ENCODE measurements around the gene NCKIPSD. TPM values are rescaled to one million over a fixed set of nuclear protein-coding genes. Genes with fewer than 3 reads are reported as not detected.

NCKIPSD gene
- total RNA-seq, 1 experiment from 2014 or later: 36.9 TPM

DNA sequence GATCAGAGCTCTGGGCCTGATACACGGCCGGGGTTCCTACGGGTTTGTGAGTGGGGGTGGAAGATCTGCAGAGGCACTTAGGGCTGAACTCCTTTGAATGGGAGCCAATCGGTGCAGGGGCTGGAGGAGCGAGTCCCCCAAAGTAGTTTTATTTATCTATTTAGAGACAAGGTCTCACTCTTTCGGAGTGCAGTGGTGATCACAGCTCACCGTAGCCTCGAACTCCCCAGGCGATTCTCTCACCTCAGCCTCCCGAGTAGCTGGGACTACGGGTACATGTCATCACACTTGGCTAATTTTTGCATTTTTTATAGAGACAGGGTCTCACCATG lies 21.4 kb downstream of the NCKIPSD start:
- peak overlapping the region; percentile 55 to 56; a peak in 1 of 4 replicates for H3K4me3 ChIP-seq (replicated peaks in 1 of 2; ENCODE audit: low read depth in 1 of 2, low read length in 2 of 2)
- H3K4me1 ChIP-seq (ENCODE audit: control insufficient read depth in 1 of 2, insufficient read depth in 2 of 2, low read length in 2 of 2): peaks cover 8 to 20% of the 10 kb centered on the region in 2 experiments
- intact Hi-C loops (cut with micrococcal nuclease): loop anchor here (10.0 kb wide), 1 partner anchor 109 kb away; the partner anchor contains the start of gene PFKFB4
- H3K4me2 ChIP-seq (ENCODE audit: low read length): peak overlapping the region; percentile 76
- peaks cover 0 to under 1% of the 10 kb centered on the region in 2 experiments; a peak in 1 of 4 replicates for H3K9me3 ChIP-seq (ENCODE audit: control insufficient read depth in 1 of 2, insufficient read depth in 1 of 2, low read depth in 1 of 2, low read length in 2 of 2)
- H2AFZ ChIP-seq (ENCODE audit: low read depth, low read length, poor library complexity, severe bottlenecking): no peak overlapping the region
- H3K27ac ChIP-seq (ENCODE audit: low read depth, low read length): peak overlapping the region; percentile 77
- H3K36me3 ChIP-seq (ENCODE audit: control insufficient read depth in 1 of 2, insufficient read depth in 2 of 2, low read length in 2 of 2): no peaks in the 10 kb centered on the region
- ChIA-PET CTCF (interaction anchor here (1.0 to 2.2 kb wide), 4 partner anchors 12 to 264 kb away, joined by 4 to 8 read pairs (median 4); partner anchors contain the start of genes NCKIPSD and PFKFB4), POLR2A (interaction anchor here (0.9 to 2.6 kb wide), 6 partner anchors 10 to 357 kb away, joined by 3 to 15 read pairs (median 4); partner anchors contain the start of genes NCKIPSD and SLC26A6), RAD21 (ENCODE audit: low non-redundant PET in 1 of 2, low total read pairs in 2 of 2, uncharacterized antibody in 2 of 2, unreplicated experiment in 2 of 2) (interaction anchor here in 1 of 2 experiments (0.7 kb wide), 1 partner anchor 228 kb away, joined by 3 read pairs; no protein-coding TSS in a partner anchor)
- H3K27me3 ChIP-seq (ENCODE audit: insufficient read depth, low read length): no peaks in the 10 kb centered on the region
- peak overlapping the region; percentile 75; the same call in 1 of the 2 replicates for H3K9ac ChIP-seq (ENCODE audit: low read length)
- BruUV-seq (replicated peaks): no TSS peak
- TF ChIP-seq SIN3A (IDR thresholded peaks at IDR 0.05; ENCODE audit: low read depth): no peak
- no peak for TF ChIP-seq TCF7L2 (IDR thresholded peaks at IDR 0.05; ENCODE audit: borderline replicate concordance, extremely low read depth, insufficient read depth, insufficient read length)
- no peak for TF ChIP-seq RAD21 (IDR thresholded peaks at IDR 0.05; ENCODE audit: low read depth)
- TF ChIP-seq ZNF274 (IDR thresholded peaks at IDR 0.05; ENCODE audit: low read depth, low read length): no peak
- TF ChIP-seq POLR2AphosphoS5 (IDR thresholded peaks at IDR 0.05; ENCODE audit: low read depth, low read length): no peak
- no peak for TF ChIP-seq SRF (IDR thresholded peaks at IDR 0.05; ENCODE audit: low read depth)
- TF ChIP-seq, protein P1, sequence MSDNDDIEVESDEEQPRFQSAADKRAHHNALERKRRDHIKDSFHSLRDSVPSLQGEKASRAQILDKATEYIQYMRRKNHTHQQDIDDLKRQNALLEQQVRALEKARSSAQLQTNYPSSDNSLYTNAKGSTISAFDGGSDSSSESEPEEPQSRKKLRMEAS (IDR thresholded peaks at IDR 0.05): no peak
- TF ChIP-seq CBX3 (IDR thresholded peaks at IDR 0.05; ENCODE audit: low read depth): no peak
- no peak for TF ChIP-seq SP1 (IDR thresholded peaks at IDR 0.05; ENCODE audit: low read depth)
- no peak for TF ChIP-seq FOSL1 (IDR thresholded peaks at IDR 0.05; ENCODE audit: low read depth)
- TF ChIP-seq, protein P2, sequence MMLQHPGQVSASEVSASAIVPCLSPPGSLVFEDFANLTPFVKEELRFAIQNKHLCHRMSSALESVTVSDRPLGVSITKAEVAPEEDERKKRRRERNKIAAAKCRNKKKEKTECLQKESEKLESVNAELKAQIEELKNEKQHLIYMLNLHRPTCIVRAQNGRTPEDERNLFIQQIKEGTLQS (IDR thresholded peaks at IDR 0.05): no peak
- no peak for TF ChIP-seq YY1 (IDR thresholded peaks at IDR 0.05; ENCODE audit: extremely low read depth, insufficient replicate concordance, low read depth, low read length)
- H3K9me2 ChIP-seq (ENCODE audit: insufficient read depth): no peaks in the 10 kb centered on the region
- no peak for DNase-seq (ENCODE audit: low read depth, low spot score)
- no peak for ATAC-seq
- H3K79me2 ChIP-seq (ENCODE audit: insufficient read depth, low read length): no peaks in the 10 kb centered on the region
- H4K20me1 ChIP-seq (ENCODE audit: insufficient read depth): no peaks in the 10 kb centered on the region
